NCI-H748 treated with DMSO at 0.1 percent for 48 hours (cell line): ENCODE measurements around the gene FARP1.
A peak's percentile ranks its signal among the peaks of the same experiment; 100 is the strongest.

Experiments used
- DNase-seq: peaks from one replicate; lab custom pipeline; 2025; lab: John Stamatoyannopoulos, UW

The FARP1 gene

GRCh38 chr13:98482476-98483444, 339.9 kb downstream of the FARP1 start:
- no peak for DNase-seq

DNA sequence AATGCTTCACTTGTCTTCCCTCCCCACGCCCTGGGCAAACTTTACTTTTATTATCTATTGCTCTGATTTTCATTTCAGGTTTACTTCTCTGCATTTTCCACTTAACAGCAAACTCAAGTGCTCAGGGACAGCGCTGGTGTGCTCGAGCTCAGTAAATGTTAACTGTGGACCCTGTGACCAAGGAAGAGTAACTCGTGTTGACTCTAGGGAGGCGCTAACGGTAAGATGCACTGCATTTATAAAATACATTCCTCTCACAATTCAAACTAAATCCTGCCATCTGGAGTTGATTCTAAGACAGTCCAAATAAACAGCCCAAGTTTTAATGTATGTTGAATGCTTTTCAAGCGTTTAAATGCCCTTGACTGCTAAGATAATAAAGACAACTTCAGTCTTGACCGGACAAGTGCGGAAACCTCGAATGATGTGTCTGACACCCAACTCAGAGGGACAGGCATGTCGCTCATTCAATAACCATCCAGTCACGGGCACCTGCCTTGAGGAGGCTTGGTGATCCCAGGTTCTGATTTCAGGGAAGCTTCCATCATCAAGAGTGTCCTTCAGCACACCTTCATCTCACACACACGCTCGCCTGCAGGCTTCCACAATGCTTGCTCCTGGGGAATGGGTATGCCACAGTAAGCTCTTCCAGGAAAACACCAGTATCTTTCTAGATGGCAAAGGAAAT, 340.9 kb downstream of the FARP1 start:
- DNase-seq = no peak

- DNase-seq = peak; percentile 34
These were observed 341.7 kb downstream of the FARP1 start for GRCh38 chr13:98484289-98485219.

- DNase-seq = no peak
These were observed 342.7 kb downstream of the FARP1 start for GRCh38 chr13:98485561-98485960.

DNA sequence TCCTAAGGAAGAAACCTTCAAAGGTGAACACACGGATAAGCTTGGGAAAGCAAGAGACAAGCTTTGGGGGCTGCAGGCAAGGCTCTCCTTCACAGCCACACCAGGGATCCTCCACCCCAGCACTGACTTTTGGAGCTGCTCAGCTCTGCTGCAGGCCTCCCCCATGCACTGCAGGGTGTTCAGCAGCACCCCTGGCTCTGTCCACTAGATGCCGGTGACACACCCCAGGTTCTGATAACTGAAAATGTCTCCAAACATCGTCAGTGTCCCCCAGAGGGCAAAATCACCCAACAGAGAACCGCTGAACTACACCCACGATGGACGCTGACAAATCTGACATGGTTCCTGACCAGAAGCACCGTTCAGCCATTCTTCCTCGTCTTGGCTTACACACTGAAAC, 343.5 kb downstream of the FARP1 start:
- DNase-seq = no peak

DNA sequence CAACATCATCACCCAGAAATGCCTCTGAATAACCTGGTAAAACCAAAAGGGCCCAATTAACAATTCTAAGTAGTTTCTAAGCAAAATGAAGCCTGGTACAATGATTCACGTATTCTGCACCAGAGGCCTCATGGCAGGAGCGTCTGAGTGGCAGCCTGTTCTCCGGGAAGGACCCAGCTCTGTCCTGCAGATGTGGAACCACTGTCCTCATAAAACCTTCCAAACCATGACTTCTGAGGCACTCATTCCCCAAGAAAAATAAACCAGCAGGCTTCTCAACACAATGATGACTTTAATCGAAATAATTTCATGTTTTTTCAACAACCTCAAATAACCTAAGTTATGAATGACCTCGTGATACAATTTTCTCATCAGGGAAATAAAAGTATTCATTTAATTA, 344.1 kb downstream of the FARP1 start:
- no peak for DNase-seq

GRCh38 chr13:98487522-98487921, 344.6 kb downstream of the FARP1 start:
- DNase-seq = no peak

DNA sequence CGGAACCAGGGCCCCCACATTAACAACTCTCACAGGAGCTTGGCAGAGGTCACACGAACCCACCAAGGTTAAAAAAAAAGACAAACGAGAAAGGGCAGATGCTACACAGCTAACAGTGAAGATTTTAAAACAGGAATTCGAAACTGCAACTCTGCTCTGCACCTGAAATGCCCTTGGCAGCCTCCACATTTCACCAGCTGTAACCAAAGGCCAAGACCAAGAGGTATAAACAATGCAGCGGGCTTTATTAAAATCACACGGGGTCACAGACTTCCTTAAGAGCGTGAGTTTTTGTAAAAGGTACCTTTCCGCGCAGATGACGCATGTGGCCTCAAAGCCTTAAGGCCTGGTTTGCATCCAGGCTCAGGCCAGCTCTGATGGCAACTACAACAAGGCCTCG, 345.8 kb downstream of the FARP1 start:
- DNase-seq = no peak

GRCh38 chr13:98489446-98490194, 346.7 kb downstream of the FARP1 start:
- no peak for DNase-seq

DNA sequence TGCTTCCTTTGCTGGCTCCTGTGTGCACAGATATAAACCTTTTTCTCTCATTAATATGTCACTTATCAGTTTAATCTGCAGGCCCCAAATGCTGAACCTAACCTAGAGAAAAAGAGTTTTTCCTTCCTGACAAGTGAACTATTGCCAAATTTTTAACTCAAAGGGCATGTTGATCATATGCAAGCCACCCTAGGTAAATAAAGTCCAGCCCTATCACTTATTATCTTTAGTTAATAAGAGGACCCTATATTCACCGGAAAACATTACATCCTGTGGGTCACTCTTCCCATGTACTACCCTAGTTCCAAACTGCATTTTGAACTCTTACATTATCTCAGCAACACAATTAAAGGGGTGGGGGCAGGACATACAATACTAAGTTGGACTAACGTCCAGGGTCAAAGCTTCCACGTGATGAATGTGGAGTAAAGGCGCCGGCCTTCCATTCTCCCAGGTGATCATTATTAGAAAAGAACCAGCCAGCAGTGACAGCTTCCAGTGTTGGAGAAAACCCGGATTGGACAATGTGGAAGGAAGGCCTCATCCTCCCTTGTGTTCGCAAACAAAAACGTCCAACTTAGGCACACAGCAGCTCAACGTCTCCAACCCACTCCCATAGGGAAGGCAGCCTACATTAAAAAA, 347.4 kb downstream of the FARP1 start:
- DNase-seq = no peak

DNA sequence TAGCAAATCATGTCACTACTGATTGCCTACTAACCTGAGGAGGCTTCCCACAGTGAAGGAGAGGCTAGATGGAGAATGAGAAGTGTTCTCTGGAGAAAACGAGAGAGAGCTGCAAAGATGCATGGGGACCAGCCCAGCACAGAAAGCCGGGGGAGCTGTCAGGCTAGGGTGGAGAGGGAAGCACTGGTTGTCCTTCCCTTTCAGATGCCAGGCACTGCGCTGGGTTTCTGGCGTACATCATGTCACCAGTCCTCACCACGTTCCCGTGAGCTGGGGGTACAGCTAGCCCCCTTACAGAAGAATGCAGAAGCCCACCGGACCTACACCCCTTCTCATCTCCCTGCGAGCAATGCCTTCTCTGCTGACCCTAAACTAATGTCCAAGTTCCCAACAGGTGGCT, 348.0 kb downstream of the FARP1 start:
- no peak for DNase-seq

- DNase-seq = no peak
These were observed 349.6 kb downstream of the FARP1 start for GRCh38 chr13:98492335-98493041.

- no peak for DNase-seq
These were observed 350.3 kb downstream of the FARP1 start for GRCh38 chr13:98493042-98493712.

GRCh38 chr13:98494769-98495168, 351.9 kb downstream of the FARP1 start:
- DNase-seq = no peak

GRCh38 chr13:98495627-98496478, 353.0 kb downstream of the FARP1 start:
- no peak for DNase-seq

DNA sequence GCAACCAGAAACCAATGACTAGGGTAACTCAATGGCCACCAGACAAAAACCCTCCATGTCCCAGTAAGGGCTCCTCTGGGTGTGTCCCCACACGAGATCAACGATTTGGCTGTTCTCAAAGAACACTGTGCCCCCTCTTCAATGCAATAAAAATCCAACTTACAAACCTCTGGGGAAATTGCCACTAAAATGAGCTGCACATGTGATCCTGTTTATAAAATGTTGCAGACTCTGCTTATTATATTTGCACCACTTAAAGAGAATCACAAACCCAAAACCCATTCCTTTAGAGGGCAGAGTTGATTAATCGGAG, 353.5 kb downstream of the FARP1 start:
- DNase-seq = no peak

- DNase-seq = no peak
These were observed 354.1 kb downstream of the FARP1 start for GRCh38 chr13:98496966-98497365.

GRCh38 chr13:98500963-98501421, 358.1 kb downstream of the FARP1 start:
- DNase-seq = no peak
